Omental fat pad (tissue), 4 donors: ENCODE measurements around the gene PTPRM. TPM values are rescaled to one million over a fixed set of nuclear protein-coding genes. Genes with fewer than 3 reads are reported as not detected.

Source experiments
- ATAC-seq: fragments of 150-250 bp; one replicate; pipeline ENCODE4 v1.9.1; 2016; ENCODE audit warnings: mild to moderate bottlenecking, moderate library complexity; ENCODE audit not compliant: low FRiP score
- DNase-seq: peaks from one replicate; pipeline ENCODE4 v3.0.0-alpha.2; 2019; ENCODE audit warnings: low spot score
- CTCF ChIP-seq, 3 donors: fragments of 450-650 bp; IDR thresholded peaks; one replicate each; pipeline ENCODE4 v1.5.1; 2016 to 2017; ENCODE audit warnings: antibody characterized with exemption in 3 of 3, mild to moderate bottlenecking in 3 of 3, moderate library complexity in 2 of 3
- total RNA-seq, 4 donors: library from RNA; depleted of rRNA; stranded (reverse); fragments of >200 nt; gene quantifications; one replicate each; pipeline ENCODE4 v1.1.0, GENCODE V29; 2016

Gene PTPRM
- total RNA-seq, 4 donors from 2014 or later: 64.8 to 238 (median 144) TPM

GRCh38 chr18:7748251-7749007 lies 181.3 kb downstream of the PTPRM start:
- ATAC-seq (no peak), DNase-seq (no peak)
- TF ChIP-seq CTCF (IDR thresholded peaks at IDR 0.05): no peak

GRCh38 chr18:7749008-7749405 lies 181.9 kb downstream of the PTPRM start:
- ATAC-seq (no peak), DNase-seq (no peak)
- TF ChIP-seq CTCF (IDR thresholded peaks at IDR 0.05): no peak

GRCh38 chr18:7749510-7749981 lies 182.4 kb downstream of the PTPRM start:
- DNase-seq: no peak
- no peak for ATAC-seq
- no peak for TF ChIP-seq CTCF (IDR thresholded peaks at IDR 0.05)

GRCh38 chr18:7750095-7750663 lies 183.1 kb downstream of the PTPRM start:
- TF ChIP-seq CTCF (IDR thresholded peaks at IDR 0.05): no peak
- no peak for ATAC-seq

GRCh38 chr18:7750966-7751365 lies 183.8 kb downstream of the PTPRM start:
- no peak for TF ChIP-seq CTCF (IDR thresholded peaks at IDR 0.05)
- ATAC-seq (no peak), DNase-seq (no peak)

More at GRCh38 chr18:7750095-7750663, 183.1 kb downstream of the PTPRM start:
- DNase-seq: no peak

GRCh38 chr18:7754258-7754657 lies 187.1 kb downstream of the PTPRM start:
- no peak for DNase-seq

More at GRCh38 chr18:7754258-7754657, 187.1 kb downstream of the PTPRM start:
- ATAC-seq: no peak
- no peak for TF ChIP-seq CTCF (IDR thresholded peaks at IDR 0.05)
